Measurements from ENCODE around the gene MRFAP1L1.

MRFAP1L1 gene

GRCh38 chr4:6716018-6716911, 6.6 kb upstream of the MRFAP1L1 start, which contains the start of gene BLOC1S4:
BLOC1S4 (plus strand) TSS chr4:6716174; CDS start chr4:6716210, 36 bp downstream.
- DNase-seq (ENCODE audit: low read depth) = peak; percentile 76

GRCh38 chr4:6715704-6716017, 6.0 kb upstream of the MRFAP1L1 start:
- DNase-seq (ENCODE audit: low read depth) = no peak

- no peak for DNase-seq (ENCODE audit: low read depth)
Measured at GRCh38 chr4:6714954-6715353, 5.3 kb upstream of the MRFAP1L1 start.

GRCh38 chr4:6710996-6711395, 1.3 kb upstream of the MRFAP1L1 start:
- no peak for DNase-seq (ENCODE audit: low read depth)

GRCh38 chr4:6710282-6710681, 617 bp upstream of the MRFAP1L1 start:
- no peak for DNase-seq (ENCODE audit: low read depth)

- no peak for DNase-seq (ENCODE audit: low read depth)
Measured at GRCh38 chr4:6706173-6706572, 3.5 kb downstream of the MRFAP1L1 start.

GRCh38 chr4:6705646-6706045, 4.0 kb downstream of the MRFAP1L1 start:
- DNase-seq (ENCODE audit: low read depth) = no peak

GRCh38 chr4:6703786-6704185, 5.9 kb downstream of the MRFAP1L1 start:
- DNase-seq (ENCODE audit: low read depth) = no peak

GRCh38 chr4:6702761-6703160, 6.9 kb downstream of the MRFAP1L1 start:
- no peak for DNase-seq (ENCODE audit: low read depth)

GRCh38 chr4:6701371-6701770, 8.3 kb downstream of the MRFAP1L1 start:
- no peak for DNase-seq (ENCODE audit: low read depth)

- no peak for DNase-seq (ENCODE audit: low read depth)
Measured at GRCh38 chr4:6699903-6700302, 9.8 kb downstream of the MRFAP1L1 start.

GRCh38 chr4:6699388-6699787, 10.3 kb downstream of the MRFAP1L1 start:
- DNase-seq (ENCODE audit: low read depth) = no peak

- no peak for DNase-seq (ENCODE audit: low read depth)
Measured at GRCh38 chr4:6697131-6697530, 12.5 kb downstream of the MRFAP1L1 start.

GRCh38 chr4:6696611-6697010, 13.1 kb downstream of the MRFAP1L1 start:
- no peak for DNase-seq (ENCODE audit: low read depth)

- no peak for DNase-seq (ENCODE audit: low read depth)
Measured at GRCh38 chr4:6695660-6696610, 13.7 kb downstream of the MRFAP1L1 start.

- no peak for DNase-seq (ENCODE audit: low read depth)
Measured at GRCh38 chr4:6694177-6694901, 15.3 kb downstream of the MRFAP1L1 start.

- DNase-seq (ENCODE audit: low read depth) = no peak
Measured at GRCh38 chr4:6693231-6694176, 16.2 kb downstream of the MRFAP1L1 start, which contains the start of gene S100P. S100P (plus strand) TSS chr4:6693878; CDS start chr4:6693933, 55 bp downstream.

- DNase-seq (ENCODE audit: low read depth) = no peak
Measured at GRCh38 chr4:6692806-6693205, 16.9 kb downstream of the MRFAP1L1 start.

- DNase-seq (ENCODE audit: low read depth) = no peak
Measured at GRCh38 chr4:6692379-6692778, 17.3 kb downstream of the MRFAP1L1 start.

- DNase-seq (ENCODE audit: low read depth) = no peak
Measured at GRCh38 chr4:6689506-6689960, 20.1 kb downstream of the MRFAP1L1 start.
